SK-N-SH (cell line): ENCODE measurements around the gene PRKACB. TPM values are rescaled to one million over a fixed set of nuclear protein-coding genes. Genes with fewer than 3 reads are reported as not detected.

Experiments used
- CTCF ChIA-PET: fragments of 300-600, 350-600 bp; formaldehyde crosslinking; extraction: SDS; loops from one replicate; lab custom pipeline; 2021; lab: Yijun Ruan, JAX
- POLR2A ChIA-PET: fragments of 350-600 bp; sonication (Branson Sonifier 250); formaldehyde crosslinking; extraction: SDS; loops from one replicate; lab custom pipeline; 2020; ENCODE audit warnings: antibody characterized with exemption, inconsistent platforms; lab: Yijun Ruan, JAX
- DNase-seq: peaks from one replicate; pipeline ENCODE4 v3.0.0; 2012
- H2AFZ ChIP-seq: fragments of 200-600 bp; sonication (generic); 2 replicates; pipeline ENCODE4 v1.8.1; 2016; ENCODE audit warnings: antibody characterized with exemption, mild to moderate bottlenecking, low read depth
- H3F3A ChIP-seq: fragments of 200-600 bp; sonication (generic); replicated peaks from 2 replicates; pipeline ENCODE3; 2016; ENCODE audit warnings: antibody characterized with exemption, mild to moderate bottlenecking; ENCODE audit not compliant: insufficient read depth
- H3K27ac ChIP-seq, 2 experiments: fragments of 200-500 bp in 1 of 2; fragments of 200-600 bp in 1 of 2; sonication (Bioruptor generic) in 1 of 2; sonication (generic), shearing (Covaris generic) in 1 of 2; 2 replicates each; pipeline versions ENCODE4 v1.5.1 to v1.6.1; 2014 to 2016; ENCODE audit warnings: low read depth in 2 of 2, inconsistent platforms in 1 of 2, low read length in 1 of 2, mild to moderate bottlenecking in 1 of 2, mixed read lengths in 1 of 2
- H3K27me3 ChIP-seq: fragments of 200-600 bp; sonication (generic), shearing (Covaris generic); 2 replicates; pipeline ENCODE4 v1.6.1; 2016; ENCODE audit warnings: mixed run types; ENCODE audit not compliant: insufficient read depth
- H3K36me3 ChIP-seq, 2 experiments: fragments of 200-500 bp in 1 of 2; fragments of 200-600 bp in 1 of 2; sonication (Bioruptor generic) in 1 of 2; sonication (generic) in 1 of 2; replicated peaks in 1 of 2; 2 replicates each; pipeline versions ENCODE3 to v1.5.1; 2014 to 2016; ENCODE audit warnings: low read length in 1 of 2, mild to moderate bottlenecking in 1 of 2; ENCODE audit not compliant: insufficient read depth in 2 of 2, control insufficient read depth in 1 of 2
- H3K4me1 ChIP-seq, 2 experiments: fragments of 200-500 bp in 1 of 2; fragments of 200-600 bp in 1 of 2; sonication (Bioruptor generic) in 1 of 2; sonication (generic), shearing (Covaris generic) in 1 of 2; 2 replicates each; pipeline versions ENCODE4 v1.5.1 to v1.6.1; 2014 to 2016; ENCODE audit warnings: low read depth in 1 of 2, low read length in 1 of 2, mixed run types in 1 of 2; ENCODE audit not compliant: insufficient read depth in 2 of 2, control insufficient read depth in 1 of 2
- H3K4me2 ChIP-seq: fragments of 200-600 bp; sonication (generic), shearing (Covaris generic); 2 replicates; pipeline ENCODE4 v1.6.1; 2017; ENCODE audit warnings: mixed run types
- H3K4me3 ChIP-seq, 2 experiments: fragments of 200-500 bp in 1 of 2; fragments of 200-600 bp in 1 of 2; sonication (Bioruptor generic) in 1 of 2; sonication (generic), shearing (Covaris generic) in 1 of 2; 2 replicates each; pipeline versions ENCODE4 v1.5.1 to v1.8.1; 2014 to 2016; ENCODE audit warnings: low read depth in 2 of 2, inconsistent platforms in 1 of 2, low read length in 1 of 2, mild to moderate bottlenecking in 1 of 2, mixed read lengths in 1 of 2, moderate library complexity in 1 of 2
- H3K79me2 ChIP-seq: fragments of 200-600 bp; sonication (generic); 2 replicates; pipeline ENCODE4 v1.8.1; 2017; ENCODE audit warnings: mild to moderate bottlenecking; ENCODE audit not compliant: insufficient read depth
- H3K9ac ChIP-seq: fragments of 200-600 bp; sonication (generic); 2 replicates; pipeline ENCODE4 v1.6.1; 2017; ENCODE audit warnings: mixed run types
- H3K9me2 ChIP-seq: fragments of 200-600 bp; sonication (generic); 2 replicates; pipeline ENCODE4 v1.6.1; 2017; ENCODE audit warnings: mixed run types
- H3K9me3 ChIP-seq: fragments of 200-600 bp; sonication (generic); 2 replicates; pipeline ENCODE4 v1.6.1; 2017; ENCODE audit warnings: mixed run types, mild to moderate bottlenecking, moderate library complexity
- H4K20me1 ChIP-seq: fragments of 200-600 bp; sonication (generic); 2 replicates; pipeline ENCODE4 v1.6.1; 2017; ENCODE audit warnings: mild to moderate bottlenecking, mixed run types; ENCODE audit not compliant: insufficient read depth
- EP300 ChIP-seq, 2 experiments: IDR thresholded peaks; 2 replicates each; pipeline versions ENCODE4 v1.4.0 to v1.6.1; 2012; ENCODE audit warnings: borderline replicate concordance in 1 of 2, low read depth in 1 of 2, low read length in 1 of 2
- EZH2phosphoT487 ChIP-seq: fragments of 200-600 bp; sonication (generic); IDR thresholded peaks from 2 replicates; pipeline ENCODE4 v1.6.1; 2017; ENCODE audit warnings: low read depth, mixed run types, mild to moderate bottlenecking, antibody characterized with exemption, moderate library complexity, borderline replicate concordance
- FOXM1 ChIP-seq: IDR thresholded peaks from 2 replicates; pipeline ENCODE4 v1.4.0; 2012; ENCODE audit warnings: low read depth, mild to moderate bottlenecking
- GABPA ChIP-seq: IDR thresholded peaks from 2 replicates; pipeline ENCODE4 v1.4.0; 2012; ENCODE audit warnings: low read depth, mild to moderate bottlenecking
- MXI1 ChIP-seq: IDR thresholded peaks from 2 replicates; pipeline ENCODE4 v1.6.1; 2012; ENCODE audit warnings: mild to moderate bottlenecking, low read depth, low read length, improper control_type of control experiment
- RCOR1 ChIP-seq: fragments of 150-350 bp; IDR thresholded peaks from 2 replicates; pipeline ENCODE4 v1.6.1; 2017; ENCODE audit warnings: antibody characterized with exemption, low read length
- RXRA ChIP-seq: IDR thresholded peaks from 2 replicates; pipeline ENCODE4 v1.4.0; 2012; ENCODE audit warnings: low read depth, mild to moderate bottlenecking, borderline replicate concordance
- SMC3 ChIP-seq: IDR thresholded peaks from 2 replicates; pipeline ENCODE4 v1.6.1; 2012; ENCODE audit warnings: low read depth, low read length, improper control_type of control experiment
- TCF12 ChIP-seq: IDR thresholded peaks from 2 replicates; pipeline ENCODE4 v1.4.0; 2012
- TEAD4 ChIP-seq: IDR thresholded peaks from 2 replicates; pipeline ENCODE4 v1.4.0; 2012; ENCODE audit warnings: mild to moderate bottlenecking, borderline replicate concordance; ENCODE audit not compliant: insufficient read depth
- YY1 ChIP-seq: IDR thresholded peaks from 2 replicates; pipeline ENCODE4 v1.4.0; 2012; ENCODE audit warnings: low read depth, mild to moderate bottlenecking
- WGBS: methylation state at CpG from one replicate; pipeline ENCODE4 v1.1.6; 2017; ENCODE audit warnings: low lambda C conversion rate; 5-methylcytosine and 5-hydroxymethylcytosine counted together
- polyA plus RNA-seq, 3 experiments: library from polyadenylated mRNA; depleted of rRNA; stranded (reverse); fragments of >200 nt; gene quantifications; 2 replicates each; pipeline ENCODE4 v1.2.3, GENCODE V29; 2012
- TF ChIP-seq, protein P1 (sequence below): IDR thresholded peaks from 2 replicates; pipeline ENCODE4 v1.4.0; 2012; ENCODE audit warnings: low read depth
- TF ChIP-seq, protein P2 (sequence below): IDR thresholded peaks from 2 replicates; pipeline ENCODE4 v1.4.0; 2012; ENCODE audit warnings: low read depth, borderline replicate concordance
- TF ChIP-seq, protein P3 (sequence below): fragments of 200-600 bp; sonication (generic); IDR thresholded peaks from 2 replicates; pipeline ENCODE4 v1.6.1; 2017; ENCODE audit warnings: antibody characterized with exemption, mild to moderate bottlenecking, moderate library complexity
- TF ChIP-seq, protein P4 (sequence below): IDR thresholded peaks from 2 replicates; pipeline ENCODE4 v1.6.1; 2012; ENCODE audit warnings: mild to moderate bottlenecking, low read depth, low read length, moderate library complexity

Gene PRKACB
- polyA plus RNA-seq, 1 of the 3 experiments (the other 2 are of a cell fraction) = 7.5 TPM

GRCh38 chr1:84214115-84214956 is 70.3 kb downstream of the PRKACB start:
- Histone ChIP-seq H4K20me1 (no peaks in the 10 kb centered on the region), H3K4me3 (no peak overlapping the region)
- POLR2A ChIA-PET = no interaction called here
- WGBS = 96% methylated on average over 7 of the region's 8 CpGs
- CTCF ChIA-PET = interaction anchor here (1.0 kb wide), 1 partner anchor 25 kb away, joined by 3 read pairs; no protein-coding TSS in a partner anchor
- no peak for DNase-seq
- TF ChIP-seq YY1 (no peak), EP300 (IDR thresholded peaks at IDR 0.05; ENCODE audit: borderline replicate concordance in 1 of 2, low read depth in 1 of 2, low read length in 1 of 2) (no peak), GABPA (no peak), FOXM1 (no peak), MXI1 (no peak), RCOR1 (no peak), EZH2phosphoT487 (no peak), TCF12 (no peak), RXRA (no peak), SMC3 (no peak), TEAD4 (no peak)
- TF ChIP-seq, protein P1, sequence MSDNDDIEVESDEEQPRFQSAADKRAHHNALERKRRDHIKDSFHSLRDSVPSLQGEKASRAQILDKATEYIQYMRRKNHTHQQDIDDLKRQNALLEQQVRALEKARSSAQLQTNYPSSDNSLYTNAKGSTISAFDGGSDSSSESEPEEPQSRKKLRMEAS = no peak
- TF ChIP-seq, protein P2, sequence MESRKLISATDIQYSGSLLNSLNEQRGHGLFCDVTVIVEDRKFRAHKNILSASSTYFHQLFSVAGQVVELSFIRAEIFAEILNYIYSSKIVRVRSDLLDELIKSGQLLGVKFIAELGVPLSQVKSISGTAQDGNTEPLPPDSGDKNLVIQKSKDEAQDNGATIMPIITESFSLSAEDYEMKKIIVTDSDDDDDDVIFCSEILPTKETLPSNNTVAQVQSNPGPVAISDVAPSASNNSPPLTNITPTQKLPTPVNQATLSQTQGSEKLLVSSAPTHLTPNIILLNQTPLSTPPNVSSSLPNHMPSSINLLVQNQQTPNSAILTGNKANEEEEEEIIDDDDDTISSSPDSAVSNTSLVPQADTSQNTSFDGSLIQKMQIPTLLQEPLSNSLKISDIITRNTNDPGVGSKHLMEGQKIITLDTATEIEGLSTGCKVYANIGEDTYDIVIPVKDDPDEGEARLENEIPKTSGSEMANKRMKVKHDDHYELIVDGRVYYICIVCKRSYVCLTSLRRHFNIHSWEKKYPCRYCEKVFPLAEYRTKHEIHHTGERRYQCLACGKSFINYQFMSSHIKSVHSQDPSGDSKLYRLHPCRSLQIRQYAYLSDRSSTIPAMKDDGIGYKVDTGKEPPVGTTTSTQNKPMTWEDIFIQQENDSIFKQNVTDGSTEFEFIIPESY = no peak
- TF ChIP-seq, protein P3, sequence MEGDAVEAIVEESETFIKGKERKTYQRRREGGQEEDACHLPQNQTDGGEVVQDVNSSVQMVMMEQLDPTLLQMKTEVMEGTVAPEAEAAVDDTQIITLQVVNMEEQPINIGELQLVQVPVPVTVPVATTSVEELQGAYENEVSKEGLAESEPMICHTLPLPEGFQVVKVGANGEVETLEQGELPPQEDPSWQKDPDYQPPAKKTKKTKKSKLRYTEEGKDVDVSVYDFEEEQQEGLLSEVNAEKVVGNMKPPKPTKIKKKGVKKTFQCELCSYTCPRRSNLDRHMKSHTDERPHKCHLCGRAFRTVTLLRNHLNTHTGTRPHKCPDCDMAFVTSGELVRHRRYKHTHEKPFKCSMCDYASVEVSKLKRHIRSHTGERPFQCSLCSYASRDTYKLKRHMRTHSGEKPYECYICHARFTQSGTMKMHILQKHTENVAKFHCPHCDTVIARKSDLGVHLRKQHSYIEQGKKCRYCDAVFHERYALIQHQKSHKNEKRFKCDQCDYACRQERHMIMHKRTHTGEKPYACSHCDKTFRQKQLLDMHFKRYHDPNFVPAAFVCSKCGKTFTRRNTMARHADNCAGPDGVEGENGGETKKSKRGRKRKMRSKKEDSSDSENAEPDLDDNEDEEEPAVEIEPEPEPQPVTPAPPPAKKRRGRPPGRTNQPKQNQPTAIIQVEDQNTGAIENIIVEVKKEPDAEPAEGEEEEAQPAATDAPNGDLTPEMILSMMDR = no peak
- TF ChIP-seq, protein P4, sequence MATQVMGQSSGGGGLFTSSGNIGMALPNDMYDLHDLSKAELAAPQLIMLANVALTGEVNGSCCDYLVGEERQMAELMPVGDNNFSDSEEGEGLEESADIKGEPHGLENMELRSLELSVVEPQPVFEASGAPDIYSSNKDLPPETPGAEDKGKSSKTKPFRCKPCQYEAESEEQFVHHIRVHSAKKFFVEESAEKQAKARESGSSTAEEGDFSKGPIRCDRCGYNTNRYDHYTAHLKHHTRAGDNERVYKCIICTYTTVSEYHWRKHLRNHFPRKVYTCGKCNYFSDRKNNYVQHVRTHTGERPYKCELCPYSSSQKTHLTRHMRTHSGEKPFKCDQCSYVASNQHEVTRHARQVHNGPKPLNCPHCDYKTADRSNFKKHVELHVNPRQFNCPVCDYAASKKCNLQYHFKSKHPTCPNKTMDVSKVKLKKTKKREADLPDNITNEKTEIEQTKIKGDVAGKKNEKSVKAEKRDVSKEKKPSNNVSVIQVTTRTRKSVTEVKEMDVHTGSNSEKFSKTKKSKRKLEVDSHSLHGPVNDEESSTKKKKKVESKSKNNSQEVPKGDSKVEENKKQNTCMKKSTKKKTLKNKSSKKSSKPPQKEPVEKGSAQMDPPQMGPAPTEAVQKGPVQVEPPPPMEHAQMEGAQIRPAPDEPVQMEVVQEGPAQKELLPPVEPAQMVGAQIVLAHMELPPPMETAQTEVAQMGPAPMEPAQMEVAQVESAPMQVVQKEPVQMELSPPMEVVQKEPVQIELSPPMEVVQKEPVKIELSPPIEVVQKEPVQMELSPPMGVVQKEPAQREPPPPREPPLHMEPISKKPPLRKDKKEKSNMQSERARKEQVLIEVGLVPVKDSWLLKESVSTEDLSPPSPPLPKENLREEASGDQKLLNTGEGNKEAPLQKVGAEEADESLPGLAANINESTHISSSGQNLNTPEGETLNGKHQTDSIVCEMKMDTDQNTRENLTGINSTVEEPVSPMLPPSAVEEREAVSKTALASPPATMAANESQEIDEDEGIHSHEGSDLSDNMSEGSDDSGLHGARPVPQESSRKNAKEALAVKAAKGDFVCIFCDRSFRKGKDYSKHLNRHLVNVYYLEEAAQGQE = no peak
- TF ChIP-seq, all 33 proteins: peak for 0
- Histone ChIP-seq H3K79me2 (no peaks in the 10 kb centered on the region), H3K27me3 (no peaks in the 10 kb centered on the region), H3K4me2 (no peak overlapping the region), H3K9me2 (no peaks in the 10 kb centered on the region), H3K9me3 (0 out of 2 replicates have a peak, but pooled peaks cover under 1% of the 10 kb centered on the region), H3K4me1 (no peaks in the 10 kb centered on the region), H3F3A (peaks cover 5% of the 10 kb centered on the region), H3K27ac (no peak overlapping the region), H3K36me3 (peaks cover 0 to 21% of the 10 kb centered on the region in 2 experiments), H2AFZ (no peak overlapping the region), H3K9ac (no peak overlapping the region)
